HUES48 (cell line): ENCODE measurements around the gene GABRA5.

Experiments used
- H3K27ac ChIP-seq: one replicate; pipeline ENCODE4 v1.7.0; 2013; ENCODE audit warnings: low read depth, low read length, inconsistent platforms
- H3K27me3 ChIP-seq: 2 replicates; pipeline ENCODE4 v1.6.1; 2013; ENCODE audit warnings: mild to moderate bottlenecking, low read length; ENCODE audit not compliant: control insufficient read depth, insufficient read depth
- H3K36me3 ChIP-seq: 2 replicates; pipeline ENCODE4 v1.6.1; 2013; ENCODE audit warnings: low read length; ENCODE audit not compliant: control insufficient read depth, insufficient read depth
- H3K4me1 ChIP-seq: 2 replicates; pipeline ENCODE4 v1.6.1; 2013; ENCODE audit warnings: mild to moderate bottlenecking, low read length; ENCODE audit not compliant: control insufficient read depth, insufficient read depth
- H3K4me3 ChIP-seq: 2 replicates; pipeline ENCODE4 v1.5.1; 2013; ENCODE audit warnings: mild to moderate bottlenecking, low read depth, low read length
- H3K9ac ChIP-seq: 2 replicates; pipeline ENCODE4 v1.6.1; 2013; ENCODE audit warnings: mild to moderate bottlenecking, low read depth, low read length, moderate library complexity
- H3K9me3 ChIP-seq: 2 replicates; pipeline ENCODE4 v1.6.1; 2013; ENCODE audit warnings: low read length; ENCODE audit not compliant: control insufficient read depth, insufficient read depth

Gene GABRA5

GRCh38 chr15:26928051-26928450 is 61.2 kb downstream of the GABRA5 start:
- H3K9ac ChIP-seq, result no peak overlapping the region
- no peak overlapping the region for H3K27ac ChIP-seq
- no peak overlapping the region for H3K4me3 ChIP-seq
- no peaks in the 10 kb centered on the region for H3K36me3 ChIP-seq
- no peaks in the 10 kb centered on the region for H3K27me3 ChIP-seq
- no peaks in the 10 kb centered on the region for H3K9me3 ChIP-seq
- H3K4me1 ChIP-seq, result 0 out of 2 replicates have a peak, but pooled peaks cover 6% of the 10 kb centered on the region

- H3K36me3 ChIP-seq, result no peaks in the 10 kb centered on the region
- H3K27ac ChIP-seq, result no peak overlapping the region
- no peak overlapping the region for H3K9ac ChIP-seq
- 0 out of 2 replicates have a peak, but pooled peaks cover 6% of the 10 kb centered on the region for H3K4me1 ChIP-seq
- no peaks in the 10 kb centered on the region for H3K9me3 ChIP-seq
- H3K27me3 ChIP-seq, result no peaks in the 10 kb centered on the region
- no peak overlapping the region for H3K4me3 ChIP-seq
Measured at GRCh38 chr15:26929588-26929987, 62.7 kb downstream of the GABRA5 start.

GRCh38 chr15:26934848-26935247 is 68.0 kb downstream of the GABRA5 start:
- Histone ChIP-seq H3K36me3 (no peaks in the 10 kb centered on the region), H3K27me3 (no peaks in the 10 kb centered on the region), H3K4me3 (no peak overlapping the region), H3K9me3 (no peaks in the 10 kb centered on the region), H3K9ac (no peak overlapping the region), H3K27ac (no peak overlapping the region), H3K4me1 (no peaks in the 10 kb centered on the region)

GRCh38 chr15:26935322-26935721 is 68.5 kb downstream of the GABRA5 start:
- H3K9ac ChIP-seq, result no peak overlapping the region
- H3K4me1 ChIP-seq, result no peaks in the 10 kb centered on the region
- H3K4me3 ChIP-seq, result no peak overlapping the region
- H3K9me3 ChIP-seq, result no peaks in the 10 kb centered on the region
- no peaks in the 10 kb centered on the region for H3K27me3 ChIP-seq
- no peaks in the 10 kb centered on the region for H3K36me3 ChIP-seq
- H3K27ac ChIP-seq, result no peak overlapping the region

- H3K27ac ChIP-seq, result no peak overlapping the region
- no peaks in the 10 kb centered on the region for H3K4me1 ChIP-seq
- H3K36me3 ChIP-seq, result no peaks in the 10 kb centered on the region
- H3K27me3 ChIP-seq, result no peaks in the 10 kb centered on the region
- H3K4me3 ChIP-seq, result no peak overlapping the region
- H3K9me3 ChIP-seq, result no peaks in the 10 kb centered on the region
- H3K9ac ChIP-seq, result no peak overlapping the region
Measured at GRCh38 chr15:26936502-26936901, 69.6 kb downstream of the GABRA5 start.

- Histone ChIP-seq H3K36me3 (no peaks in the 10 kb centered on the region; the same call in 1 of the 2 replicates), H3K4me1 (no peaks in the 10 kb centered on the region), H3K27me3 (no peaks in the 10 kb centered on the region), H3K9me3 (no peaks in the 10 kb centered on the region), H3K27ac (no peak overlapping the region), H3K9ac (no peak overlapping the region), H3K4me3 (no peak overlapping the region)
Measured at GRCh38 chr15:26937134-26937533, 70.3 kb downstream of the GABRA5 start.

GRCh38 chr15:26939398-26939797 is 72.5 kb downstream of the GABRA5 start:
- Histone ChIP-seq H3K27me3 (no peaks in the 10 kb centered on the region), H3K27ac (no peak overlapping the region), H3K9ac (no peak overlapping the region), H3K9me3 (no peaks in the 10 kb centered on the region), H3K36me3 (no peaks in the 10 kb centered on the region; the same call in 1 of the 2 replicates), H3K4me3 (no peak overlapping the region), H3K4me1 (no peaks in the 10 kb centered on the region)

GRCh38 chr15:26941489-26941888 is 74.6 kb downstream of the GABRA5 start:
- Histone ChIP-seq H3K36me3 (no peaks in the 10 kb centered on the region; the same call in 1 of the 2 replicates), H3K4me1 (no peaks in the 10 kb centered on the region), H3K27ac (no peak overlapping the region), H3K4me3 (no peak overlapping the region), H3K9ac (no peak overlapping the region), H3K27me3 (no peaks in the 10 kb centered on the region), H3K9me3 (no peaks in the 10 kb centered on the region)

- Histone ChIP-seq H3K27ac (no peak overlapping the region), H3K4me3 (no peak overlapping the region), H3K4me1 (no peaks in the 10 kb centered on the region), H3K27me3 (no peaks in the 10 kb centered on the region), H3K9me3 (no peaks in the 10 kb centered on the region), H3K9ac (no peak overlapping the region), H3K36me3 (no peaks in the 10 kb centered on the region; the same call in 1 of the 2 replicates)
Measured at GRCh38 chr15:26943866-26944265, 77.0 kb downstream of the GABRA5 start.

- H3K4me3 ChIP-seq, result no peak overlapping the region
Measured at GRCh38 chr15:26945046-26945445, 78.2 kb downstream of the GABRA5 start.

GRCh38 chr15:26950001-26950400 is 83.1 kb downstream of the GABRA5 start:
- no peaks in the 10 kb centered on the region for H3K27me3 ChIP-seq
- no peaks in the 10 kb centered on the region for H3K36me3 ChIP-seq
- no peak overlapping the region for H3K9ac ChIP-seq
- peaks cover 8% of the 10 kb centered on the region for H3K9me3 ChIP-seq
- no peak overlapping the region for H3K4me3 ChIP-seq
- H3K27ac ChIP-seq, result no peak overlapping the region
- no peaks in the 10 kb centered on the region for H3K4me1 ChIP-seq

More at GRCh38 chr15:26945046-26945445, 78.2 kb downstream of the GABRA5 start:
- Histone ChIP-seq H3K27ac (no peak overlapping the region), H3K4me1 (no peaks in the 10 kb centered on the region), H3K9ac (no peak overlapping the region), H3K27me3 (no peaks in the 10 kb centered on the region), H3K9me3 (no peaks in the 10 kb centered on the region), H3K36me3 (no peaks in the 10 kb centered on the region; the same call in 1 of the 2 replicates)

GRCh38 chr15:26954403-26954802 is 87.5 kb downstream of the GABRA5 start:
- H3K9me3 ChIP-seq, result peaks cover 8% of the 10 kb centered on the region
- no peaks in the 10 kb centered on the region for H3K4me1 ChIP-seq
- H3K27ac ChIP-seq, result no peak overlapping the region
- no peak overlapping the region for H3K9ac ChIP-seq
- H3K27me3 ChIP-seq, result no peaks in the 10 kb centered on the region
- H3K4me3 ChIP-seq, result no peak overlapping the region
- H3K36me3 ChIP-seq, result no peaks in the 10 kb centered on the region
